Glomerular visceral epithelial cell (primary cell): ENCODE data around the gene MYMK.

Experiments used
- DNase-seq: peaks from one replicate; pipeline ENCODE4 v3.0.0-alpha.2; 2016; ENCODE audit errors: extremely low spot score

The MYMK gene

GRCh38 chr9:133468374-133468773, 56.4 kb downstream of the MYMK start:
- no peak for DNase-seq

DNA sequence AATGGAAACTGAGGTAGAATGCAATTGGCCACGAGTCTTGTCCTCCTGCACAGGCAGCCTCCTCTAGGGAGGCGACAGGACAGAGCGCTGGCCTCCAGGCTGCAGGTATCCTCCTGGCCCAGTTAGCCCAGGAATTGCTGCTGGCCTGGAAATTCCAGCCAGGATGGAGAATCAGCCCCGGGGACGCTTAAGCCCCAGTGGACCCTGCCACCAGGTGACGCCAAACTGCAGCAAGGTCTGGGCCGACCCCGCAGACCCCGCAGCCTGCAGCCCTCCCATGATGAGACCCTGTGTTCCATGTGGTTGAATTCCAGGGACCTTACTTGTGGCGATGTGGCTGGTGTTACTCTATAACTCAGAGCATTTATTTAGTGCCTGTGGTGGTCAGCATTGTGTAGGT, 57.7 kb downstream of the MYMK start:
- DNase-seq: no peak

- DNase-seq: no peak
These were observed 58.8 kb downstream of the MYMK start for GRCh38 chr9:133465984-133466383.

GRCh38 chr9:133464638-133465037, 60.1 kb downstream of the MYMK start:
- DNase-seq: no peak
